ENCODE data around the gene U2AF2. TPM values are rescaled to one million over a fixed set of nuclear protein-coding genes. Genes with fewer than 3 reads are reported as not detected.
A peak's percentile ranks its signal among the peaks of the same experiment; 100 is the strongest.

U2AF2 gene
- total RNA-seq, 6 experiments from 2014 or later: 55.1 to 75.6 (median 63.5) TPM

GRCh38 chr19:55691561-55692481, 37.0 kb downstream of the U2AF2 start:
- no peak for ATAC-seq

DNA sequence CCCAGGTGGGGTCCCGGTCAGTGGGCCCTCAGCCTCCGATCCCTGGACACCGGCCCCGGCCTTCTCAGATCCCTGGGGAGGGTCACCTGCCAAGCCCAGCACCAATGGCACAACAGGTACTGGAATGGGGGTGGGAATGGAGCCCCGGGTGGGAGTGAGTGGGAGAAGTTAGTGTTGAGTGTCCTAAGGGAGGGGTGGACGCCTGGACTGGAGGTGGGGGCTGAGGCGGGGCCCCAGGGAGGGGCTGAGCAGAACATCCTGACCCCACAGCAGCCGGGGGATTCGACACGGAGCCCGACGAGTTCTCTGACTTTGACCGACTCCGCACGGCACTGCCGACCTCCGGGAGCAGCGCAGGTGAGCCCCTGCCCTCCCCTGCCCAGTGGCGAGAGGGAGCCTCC, 37.8 kb downstream of the U2AF2 start:
- no peak for ATAC-seq
- H3K36me3 ChIP-seq: peaks cover 3 to 67% (median 31%) of the 10 kb centered on the region in 4 donors
- no peaks in the 10 kb centered on the region for H3K27me3 ChIP-seq
- intact Hi-C loops (cut with DNase I): no loop called here
- TF ChIP-seq, protein P1, sequence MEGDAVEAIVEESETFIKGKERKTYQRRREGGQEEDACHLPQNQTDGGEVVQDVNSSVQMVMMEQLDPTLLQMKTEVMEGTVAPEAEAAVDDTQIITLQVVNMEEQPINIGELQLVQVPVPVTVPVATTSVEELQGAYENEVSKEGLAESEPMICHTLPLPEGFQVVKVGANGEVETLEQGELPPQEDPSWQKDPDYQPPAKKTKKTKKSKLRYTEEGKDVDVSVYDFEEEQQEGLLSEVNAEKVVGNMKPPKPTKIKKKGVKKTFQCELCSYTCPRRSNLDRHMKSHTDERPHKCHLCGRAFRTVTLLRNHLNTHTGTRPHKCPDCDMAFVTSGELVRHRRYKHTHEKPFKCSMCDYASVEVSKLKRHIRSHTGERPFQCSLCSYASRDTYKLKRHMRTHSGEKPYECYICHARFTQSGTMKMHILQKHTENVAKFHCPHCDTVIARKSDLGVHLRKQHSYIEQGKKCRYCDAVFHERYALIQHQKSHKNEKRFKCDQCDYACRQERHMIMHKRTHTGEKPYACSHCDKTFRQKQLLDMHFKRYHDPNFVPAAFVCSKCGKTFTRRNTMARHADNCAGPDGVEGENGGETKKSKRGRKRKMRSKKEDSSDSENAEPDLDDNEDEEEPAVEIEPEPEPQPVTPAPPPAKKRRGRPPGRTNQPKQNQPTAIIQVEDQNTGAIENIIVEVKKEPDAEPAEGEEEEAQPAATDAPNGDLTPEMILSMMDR (IDR thresholded peaks at IDR 0.05): no peak
- TF ChIP-seq POLR2A (IDR thresholded peaks at IDR 0.05): no peak
- H3K27ac ChIP-seq: no peak overlapping the region
- H3K4me1 ChIP-seq: no peaks in the 10 kb centered on the region
- H3K9me3 ChIP-seq: no peaks in the 10 kb centered on the region
- no peak overlapping the region for H3K4me3 ChIP-seq
- no peak for DNase-seq
- WGBS (ENCODE audit: insufficient coverage, low coverage, low lambda C conversion rate, missing lambda C conversion rate): 86% methylated on average over 1 of the region's 19 CpGs

More at GRCh38 chr19:55691561-55692481, 37.0 kb downstream of the U2AF2 start:
- H3K9me3 ChIP-seq: no peaks in the 10 kb centered on the region
- H3K4me1 ChIP-seq: no peaks in the 10 kb centered on the region
- H3K4me3 ChIP-seq: no peak overlapping the region
- DNase-seq: peak in 2 of 3 donors; percentile 11 to 45
- no peak for TF ChIP-seq POLR2A (IDR thresholded peaks at IDR 0.05)
- TF ChIP-seq, protein P1 (IDR thresholded peaks at IDR 0.05): no peak
- H3K27ac ChIP-seq: no peak overlapping the region
- H3K27me3 ChIP-seq: no peaks in the 10 kb centered on the region
- 92% methylated on average over 19 of the region's 31 CpGs for WGBS (ENCODE audit: insufficient coverage, low coverage, low lambda C conversion rate, missing lambda C conversion rate)
- H3K36me3 ChIP-seq: peaks cover 3 to 61% (median 30%) of the 10 kb centered on the region in 4 donors
- intact Hi-C loops (cut with DNase I): no loop called here

DNA sequence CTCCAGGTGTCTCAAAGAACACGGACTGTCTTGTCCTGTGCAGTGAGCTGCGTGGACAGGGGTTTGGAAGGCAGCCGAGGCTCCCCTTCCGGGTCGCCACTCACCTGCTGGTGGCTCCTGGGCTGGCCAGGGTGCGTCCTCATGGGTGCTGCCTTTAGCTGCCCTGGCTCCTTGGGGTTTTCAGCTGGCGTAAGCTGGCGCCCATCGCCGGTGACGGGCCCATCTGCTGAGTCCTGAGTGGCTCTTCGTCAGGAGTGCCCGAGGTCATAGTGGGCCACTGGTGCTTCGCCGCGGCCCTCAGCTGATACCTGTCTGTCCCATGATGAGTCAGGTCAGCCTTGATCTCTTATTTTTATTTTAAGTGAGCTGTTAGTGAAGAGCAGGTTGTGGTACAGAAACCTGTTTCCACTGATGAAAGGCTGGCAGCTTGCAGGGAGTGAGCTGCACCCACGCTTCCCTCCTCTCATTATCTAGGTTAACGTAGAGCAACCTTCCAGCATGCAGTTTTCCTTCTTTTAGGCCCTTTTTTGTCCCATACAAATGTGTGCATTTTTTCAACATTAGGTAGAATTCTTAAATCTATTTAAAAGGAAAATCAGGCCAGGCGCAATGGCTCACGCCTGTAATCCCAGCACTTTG, 38.6 kb downstream of the U2AF2 start:
- TF ChIP-seq POLR2A (IDR thresholded peaks at IDR 0.05): no peak
- TF ChIP-seq, protein P1 (IDR thresholded peaks at IDR 0.05): no peak
- ATAC-seq (no peak), DNase-seq (no peak)
- Histone ChIP-seq H3K9me3 (no peaks in the 10 kb centered on the region), H3K27ac (no peak overlapping the region), H3K4me3 (no peak overlapping the region), H3K27me3 (no peaks in the 10 kb centered on the region), H3K36me3 (peaks cover 3 to 69% (median 31%) of the 10 kb centered on the region in 4 donors), H3K4me1 (no peaks in the 10 kb centered on the region)
- intact Hi-C loops (cut with DNase I): no loop called here
- WGBS (ENCODE audit: insufficient coverage, low coverage, low lambda C conversion rate, missing lambda C conversion rate): 90% methylated on average over 4 of the region's 20 CpGs

GRCh38 chr19:55694241-55694655, 39.4 kb downstream of the U2AF2 start:
- no peak overlapping the region for H3K27ac ChIP-seq
- no peaks in the 10 kb centered on the region for H3K4me1 ChIP-seq
- intact Hi-C loops (cut with DNase I): no loop called here
- DNase-seq (no peak), ATAC-seq (no peak)
- no peak overlapping the region for H3K4me3 ChIP-seq
- no peaks in the 10 kb centered on the region for H3K9me3 ChIP-seq
- peaks cover 3 to 65% (median 29%) of the 10 kb centered on the region in 4 donors for H3K36me3 ChIP-seq
- WGBS (ENCODE audit: insufficient coverage, low coverage, low lambda C conversion rate, missing lambda C conversion rate): 82% methylated on average over 9 of the region's 15 CpGs
- TF ChIP-seq, protein P1 (IDR thresholded peaks at IDR 0.05): no peak
- TF ChIP-seq POLR2A (IDR thresholded peaks at IDR 0.05): no peak
- H3K27me3 ChIP-seq: no peaks in the 10 kb centered on the region
